Ishikawa (cell line): Measurements from ENCODE around the gene PWP2.

ENCODE experiments used
- CEBPB ChIP-seq: IDR thresholded peaks from 2 replicates; pipeline ENCODE4 v1.6.1; 2012
- CREB1 ChIP-seq: IDR thresholded peaks from 2 replicates; pipeline ENCODE4 v1.6.1; 2012; ENCODE audit warnings: low read depth
- EGR1 ChIP-seq: IDR thresholded peaks from 2 replicates; pipeline ENCODE4 v1.6.1; 2012
- EP300 ChIP-seq: IDR thresholded peaks from 2 replicates; pipeline ENCODE4 v1.6.1; 2012; ENCODE audit warnings: borderline replicate concordance
- FOXM1 ChIP-seq: IDR thresholded peaks from 2 replicates; pipeline ENCODE4 v1.6.1; 2012; ENCODE audit warnings: low read depth, borderline replicate concordance
- MAX ChIP-seq: IDR thresholded peaks from 2 replicates; pipeline ENCODE4 v1.6.1; 2012
- RAD21 ChIP-seq: IDR thresholded peaks from 2 replicates; pipeline ENCODE4 v1.6.1; 2012; ENCODE audit warnings: low read depth
- REST ChIP-seq: IDR thresholded peaks from 2 replicates; pipeline ENCODE4 v1.6.1; 2012; ENCODE audit warnings: low read depth, mild to moderate bottlenecking
- TAF1 ChIP-seq: IDR thresholded peaks from 2 replicates; pipeline ENCODE4 v1.6.1; 2012; ENCODE audit warnings: low read depth, mild to moderate bottlenecking
- TCF12 ChIP-seq: IDR thresholded peaks from 2 replicates; pipeline ENCODE4 v1.6.1; 2012; ENCODE audit warnings: low read depth
- TEAD4 ChIP-seq: IDR thresholded peaks from 2 replicates; pipeline ENCODE4 v1.6.1; 2012
- USF1 ChIP-seq: IDR thresholded peaks from 2 replicates; pipeline ENCODE4 v1.6.1; 2012
- YY1 ChIP-seq: IDR thresholded peaks from 2 replicates; pipeline ENCODE4 v1.6.1; 2012; ENCODE audit warnings: low read depth
- ZBTB7A ChIP-seq: IDR thresholded peaks from 2 replicates; pipeline ENCODE4 v1.6.1; 2012; ENCODE audit warnings: low read depth

- TF ChIP-seq EP300 (no peak), RAD21 (no peak), TEAD4 (no peak), EGR1 (no peak), YY1 (no peak), CEBPB (no peak), TAF1 (no peak), REST (no peak), CREB1 (no peak), FOXM1 (no peak), USF1 (no peak), ZBTB7A (no peak), TCF12 (no peak), MAX (no peak)
Observed at GRCh38 chr21:44078411-44078981, 28.7 kb upstream of the PWP2 start.
